IPS-20b (cell line): ENCODE results near the gene RAB3A.

Source experiments
- H3K27ac ChIP-seq: one replicate; pipeline ENCODE4 v1.5.1; 2013; ENCODE audit warnings: low read length
- H3K27me3 ChIP-seq: 2 replicates; pipeline ENCODE4 v1.6.1; 2013; ENCODE audit warnings: mild to moderate bottlenecking, low read length, inconsistent platforms; ENCODE audit not compliant: insufficient read depth
- H3K36me3 ChIP-seq: 2 replicates; pipeline ENCODE4 v1.6.1; 2013; ENCODE audit warnings: low read depth, mild to moderate bottlenecking, inconsistent platforms, low read length, moderate library complexity; ENCODE audit not compliant: insufficient read depth
- H3K4me1 ChIP-seq: 2 replicates; pipeline ENCODE4 v1.6.1; 2013; ENCODE audit warnings: mild to moderate bottlenecking, control low read depth, inconsistent platforms, low read length, moderate library complexity; ENCODE audit not compliant: insufficient read depth
- H3K4me3 ChIP-seq: 2 replicates; pipeline ENCODE4 v1.5.1; 2013; ENCODE audit warnings: mild to moderate bottlenecking, low read length, inconsistent platforms
- H3K9ac ChIP-seq: 2 replicates; pipeline ENCODE4 v1.6.1; 2013; ENCODE audit warnings: low read depth, mild to moderate bottlenecking, inconsistent platforms, low read length, moderate library complexity
- H3K9me3 ChIP-seq: 2 replicates; pipeline ENCODE4 v1.6.1; 2013; ENCODE audit warnings: mild to moderate bottlenecking, low read depth, low read length, inconsistent platforms; ENCODE audit not compliant: insufficient read depth

Gene RAB3A

GRCh38 chr19:18194181-18194530 lies 9.7 kb downstream of the RAB3A start:
- peaks cover 24% of the 10 kb centered on the region for H3K36me3 ChIP-seq
- peaks cover 8% of the 10 kb centered on the region; the same call in 1 of the 2 replicates for H3K4me1 ChIP-seq
- H3K27me3 ChIP-seq, result no peaks in the 10 kb centered on the region
- H3K9ac ChIP-seq, result peak overlapping the region; percentile 76; the same call in 1 of the 2 replicates
- H3K27ac ChIP-seq, result no peak overlapping the region
- peak overlapping the region; percentile 93 for H3K4me3 ChIP-seq
- H3K9me3 ChIP-seq, result no peaks in the 10 kb centered on the region

GRCh38 chr19:18193388-18194180 lies 10.3 kb downstream of the RAB3A start:
- H3K4me1 ChIP-seq, result peaks cover 8% of the 10 kb centered on the region; the same call in 1 of the 2 replicates
- H3K36me3 ChIP-seq, result peaks cover 18% of the 10 kb centered on the region
- no peaks in the 10 kb centered on the region for H3K27me3 ChIP-seq
- H3K4me3 ChIP-seq, result peak overlapping the region; percentile 93
- H3K9ac ChIP-seq, result peak overlapping the region; percentile 76; the same call in 1 of the 2 replicates
- no peaks in the 10 kb centered on the region for H3K9me3 ChIP-seq
- no peak overlapping the region for H3K27ac ChIP-seq

GRCh38 chr19:18192673-18193387 lies 11.0 kb downstream of the RAB3A start, which contains the start of gene MPV17L2:
TSS of gene MPV17L2 (plus strand) at chr19:18193218. CDS start at chr19:18193282, 64 bp downstream.
- Histone ChIP-seq H3K36me3 (peaks cover 12% of the 10 kb centered on the region), H3K4me1 (peaks cover 8% of the 10 kb centered on the region; the same call in 1 of the 2 replicates), H3K27ac (no peak within 1 kb of the TSS), H3K9ac (peak within 1 kb of the TSS; percentile 76; the same call in 1 of the 2 replicates), H3K4me3 (peak within 1 kb of the TSS; percentile 93), H3K9me3 (no peaks in the 10 kb centered on the region), H3K27me3 (no peaks in the 10 kb centered on the region)

- H3K27me3 ChIP-seq, result no peaks in the 10 kb centered on the region
- no peak overlapping the region for H3K4me3 ChIP-seq
- no peak overlapping the region for H3K27ac ChIP-seq
- H3K9ac ChIP-seq, result peak overlapping the region; percentile 66; the same call in 1 of the 2 replicates
- H3K36me3 ChIP-seq, result peaks cover 11% of the 10 kb centered on the region
- no peaks in the 10 kb centered on the region for H3K9me3 ChIP-seq
- H3K4me1 ChIP-seq, result peaks cover 8% of the 10 kb centered on the region; the same call in 1 of the 2 replicates
Measured at GRCh38 chr19:18191640-18192062, 12.2 kb downstream of the RAB3A start.

GRCh38 chr19:18190278-18190677 lies 13.6 kb downstream of the RAB3A start:
- no peaks in the 10 kb centered on the region for H3K27me3 ChIP-seq
- H3K27ac ChIP-seq, result no peak overlapping the region
- H3K4me1 ChIP-seq, result peaks cover 8% of the 10 kb centered on the region; the same call in 1 of the 2 replicates
- no peak overlapping the region for H3K4me3 ChIP-seq
- no peaks in the 10 kb centered on the region; the same call in 1 of the 2 replicates for H3K36me3 ChIP-seq
- H3K9ac ChIP-seq, result no peak overlapping the region
- no peaks in the 10 kb centered on the region for H3K9me3 ChIP-seq

- Histone ChIP-seq H3K9ac (no peak overlapping the region; the same call in 1 of the 2 replicates), H3K36me3 (no peaks in the 10 kb centered on the region), H3K4me1 (no peaks in the 10 kb centered on the region), H3K9me3 (no peaks in the 10 kb centered on the region), H3K4me3 (no peak overlapping the region), H3K27me3 (no peaks in the 10 kb centered on the region), H3K27ac (no peak overlapping the region)
Measured at GRCh38 chr19:18185538-18185937, 18.3 kb downstream of the RAB3A start.

- H3K27me3 ChIP-seq, result no peaks in the 10 kb centered on the region
- no peak overlapping the region for H3K9ac ChIP-seq
- no peaks in the 10 kb centered on the region for H3K9me3 ChIP-seq
- no peak overlapping the region for H3K4me3 ChIP-seq
- H3K4me1 ChIP-seq, result no peaks in the 10 kb centered on the region
- H3K27ac ChIP-seq, result no peak overlapping the region
- no peaks in the 10 kb centered on the region for H3K36me3 ChIP-seq
Measured at GRCh38 chr19:18183529-18183928, 20.3 kb downstream of the RAB3A start.

GRCh38 chr19:18179957-18180356 lies 23.9 kb downstream of the RAB3A start:
- peaks cover 6% of the 10 kb centered on the region for H3K27me3 ChIP-seq
- H3K4me3 ChIP-seq, result no peak overlapping the region
- no peak overlapping the region for H3K9ac ChIP-seq
- H3K9me3 ChIP-seq, result no peaks in the 10 kb centered on the region
- no peak overlapping the region for H3K27ac ChIP-seq
- no peaks in the 10 kb centered on the region for H3K36me3 ChIP-seq
- H3K4me1 ChIP-seq, result no peaks in the 10 kb centered on the region

GRCh38 chr19:18176367-18177310 lies 27.2 kb downstream of the RAB3A start:
- no peaks in the 10 kb centered on the region for H3K9me3 ChIP-seq
- no peak overlapping the region for H3K4me3 ChIP-seq
- H3K4me1 ChIP-seq, result no peaks in the 10 kb centered on the region; the same call in 1 of the 2 replicates
- H3K27ac ChIP-seq, result no peak overlapping the region
- H3K36me3 ChIP-seq, result no peaks in the 10 kb centered on the region
- H3K27me3 ChIP-seq, result peaks cover 21% of the 10 kb centered on the region
- H3K9ac ChIP-seq, result no peak overlapping the region

- Histone ChIP-seq H3K4me3 (no peak overlapping the region), H3K4me1 (no peaks in the 10 kb centered on the region; the same call in 1 of the 2 replicates), H3K36me3 (no peaks in the 10 kb centered on the region), H3K27ac (no peak overlapping the region), H3K9me3 (no peaks in the 10 kb centered on the region), H3K27me3 (peaks cover 21% of the 10 kb centered on the region), H3K9ac (no peak overlapping the region)
Measured at GRCh38 chr19:18174983-18175382, 28.9 kb downstream of the RAB3A start.
